NCI-H82 treated with DMSO at 0.1 percent for 48 hours (cell line): ENCODE results near the gene ZNF799.
"Not testable (repeated sequence)": the region's sequence is repeated elsewhere in the genome, so short reads cannot be mapped to it uniquely, and the experiment has no call there.

Experiments used
- DNase-seq: peaks from one replicate; lab custom pipeline; 2025; ENCODE audit not compliant: unreplicated experiment; lab: John Stamatoyannopoulos, UW

The ZNF799 gene

GRCh38 chr19:12364391-12365235 is 36.5 kb downstream of the ZNF799 start:
- no peak for DNase-seq

GRCh38 chr19:12362236-12362635 is 38.8 kb downstream of the ZNF799 start:
- DNase-seq = not testable (repeated sequence)

- no peak for DNase-seq
These were observed 47.7 kb downstream of the ZNF799 start for GRCh38 chr19:12353375-12353774.

- DNase-seq = no peak
These were observed 50.2 kb downstream of the ZNF799 start for GRCh38 chr19:12350890-12351197.

GRCh38 chr19:12350185-12350889 is 50.7 kb downstream of the ZNF799 start:
- no peak for DNase-seq

GRCh38 chr19:12346896-12347295 is 54.2 kb downstream of the ZNF799 start:
- DNase-seq = no peak

GRCh38 chr19:12345197-12345596 is 55.9 kb downstream of the ZNF799 start:
- DNase-seq = no peak
